ENCODE results near the gene VPS45.
"Not testable (repeated sequence)": the region's sequence is repeated elsewhere in the genome, so short reads cannot be mapped to it uniquely, and the experiment has no call there.

The VPS45 gene

GRCh38 chr1:150179867-150180266 lies 112.3 kb downstream of the VPS45 start:
- ChIA-PET POLR2A (no interaction called here), CTCF (no interaction called here)
- TF ChIP-seq CTCF (IDR thresholded peaks at IDR 0.05; ENCODE audit: control extremely low read depth, extremely low read depth, low read depth, missing control alignments), result no peak
- DNase-seq (ENCODE audit: extremely low spot score), result no peak

- TF ChIP-seq CTCF (IDR thresholded peaks at IDR 0.05; ENCODE audit: control extremely low read depth, extremely low read depth, low read depth, missing control alignments), result no peak
- DNase-seq (ENCODE audit: extremely low spot score), result no peak
- ChIA-PET CTCF (no interaction called here), POLR2A (no interaction called here)
Observed at GRCh38 chr1:150180474-150180873, 112.9 kb downstream of the VPS45 start.

- POLR2A ChIA-PET, result no interaction called here
- CTCF ChIA-PET, result interaction anchor here (1.5 to 2.7 kb wide), 2 partner anchors 13 to 19 kb away, joined by 4 to 7 read pairs; no protein-coding TSS in a partner anchor
Observed at GRCh38 chr1:150182247-150182646, 114.7 kb downstream of the VPS45 start.

GRCh38 chr1:150183061-150183460 lies 115.5 kb downstream of the VPS45 start:
- no peak for TF ChIP-seq CTCF (IDR thresholded peaks at IDR 0.05; ENCODE audit: control extremely low read depth, extremely low read depth, low read depth, missing control alignments)
- DNase-seq (ENCODE audit: extremely low spot score), result no peak
- CTCF ChIA-PET, result interaction anchor here (2.7 kb wide), 1 partner anchor 14 kb away, joined by 7 read pairs; no protein-coding TSS in a partner anchor
- POLR2A ChIA-PET, result no interaction called here

More at GRCh38 chr1:150182247-150182646, 114.7 kb downstream of the VPS45 start:
- DNase-seq (ENCODE audit: extremely low spot score), result no peak
- TF ChIP-seq CTCF (IDR thresholded peaks at IDR 0.05; ENCODE audit: control extremely low read depth, extremely low read depth, low read depth, missing control alignments), result no peak

- ChIA-PET CTCF (interaction anchor here (2.5 to 3.3 kb wide), 3 partner anchors 8 to 224 kb away, joined by 13 to 25 read pairs (median 24); no protein-coding TSS in a partner anchor), POLR2A (no interaction called here)
- TF ChIP-seq CTCF (IDR thresholded peaks at IDR 0.05; ENCODE audit: control extremely low read depth, extremely low read depth, low read depth, missing control alignments), result no peak
- no peak for DNase-seq (ENCODE audit: extremely low spot score)
Observed at GRCh38 chr1:150185481-150185880, 117.9 kb downstream of the VPS45 start.

GRCh38 chr1:150186438-150186788 lies 118.8 kb downstream of the VPS45 start:
- not testable (repeated sequence) for DNase-seq (ENCODE audit: extremely low spot score)
- ChIA-PET CTCF (interaction anchor here (0.9 to 3.3 kb wide), 21 partner anchors 9 to 302 kb away, joined by 3 to 26 read pairs (median 7); partner anchors contain the start of gene VPS45), POLR2A (interaction anchor here (2.1 kb wide), 1 partner anchor 299 kb away, joined by 13 read pairs; a partner anchor contains a TSS)

- POLR2A ChIA-PET, result interaction anchor here (0.6 to 2.1 kb wide), 4 partner anchors 15 to 299 kb away, joined by 3 to 13 read pairs (median 8); a partner anchor contains a TSS
- CTCF ChIA-PET, result interaction anchor here (0.7 to 3.3 kb wide), 33 partner anchors 8 to 814 kb away, joined by 3 to 26 read pairs (median 6); partner anchors contain the start of gene VPS45
- TF ChIP-seq CTCF (IDR thresholded peaks at IDR 0.05; ENCODE audit: control extremely low read depth, extremely low read depth, low read depth, missing control alignments), result no peak
- DNase-seq (ENCODE audit: extremely low spot score), result peak; percentile 51
Observed at GRCh38 chr1:150186789-150187559, 119.4 kb downstream of the VPS45 start.

Data from GM10248 (cell line).